ENCODE data around the gene RTN4RL1. TPM values are rescaled to one million over a fixed set of nuclear protein-coding genes. Genes with fewer than 3 reads are reported as not detected.
A peak's percentile ranks its signal among the peaks of the same experiment; 100 is the strongest.

Gene RTN4RL1
- total RNA-seq, 1 donor from 2014 or later: 0.47 TPM

- Mint-ChIP-seq H3K36me3 (ENCODE audit: low read depth) (no peaks in the 10 kb centered on the region), H3K4me1 (peaks cover 24% of the 10 kb centered on the region), H3K4me3 (peak overlapping the region; percentile 72), H3K27ac (ENCODE audit: unreplicated experiment) (no peak overlapping the region), H3K27me3 (ENCODE audit: low read depth) (peaks cover 87% of the 10 kb centered on the region), H3K9me3 (no peaks in the 10 kb centered on the region)
- no peak for DNase-seq (ENCODE audit: low read depth, low spot score)
- no peak for TF ChIP-seq CTCF (conservative IDR thresholded peaks at IDR 0.05)
These were observed 2.4 kb downstream of the RTN4RL1 start for GRCh38 chr17:2022647-2023240.

GRCh38 chr17:2020721-2021120 lies 4.4 kb downstream of the RTN4RL1 start:
- no peak for DNase-seq (ENCODE audit: low read depth, low spot score)
- Mint-ChIP-seq H3K36me3 (ENCODE audit: low read depth) (no peaks in the 10 kb centered on the region), H3K4me3 (no peak overlapping the region), H3K4me1 (peaks cover 23% of the 10 kb centered on the region), H3K27ac (ENCODE audit: unreplicated experiment) (no peak overlapping the region), H3K9me3 (no peaks in the 10 kb centered on the region), H3K27me3 (ENCODE audit: low read depth) (peaks cover 77% of the 10 kb centered on the region)
- TF ChIP-seq CTCF (conservative IDR thresholded peaks at IDR 0.05): no peak

- Mint-ChIP-seq H3K36me3 (ENCODE audit: low read depth) (no peaks in the 10 kb centered on the region), H3K9me3 (no peaks in the 10 kb centered on the region), H3K4me3 (no peak overlapping the region), H3K4me1 (peaks cover 23% of the 10 kb centered on the region), H3K27ac (ENCODE audit: unreplicated experiment) (no peak overlapping the region), H3K27me3 (ENCODE audit: low read depth) (peaks cover 73% of the 10 kb centered on the region)
- DNase-seq (ENCODE audit: low read depth, low spot score): no peak
- no peak for TF ChIP-seq CTCF (conservative IDR thresholded peaks at IDR 0.05)
These were observed 5.4 kb downstream of the RTN4RL1 start for GRCh38 chr17:2019723-2020122.

- Mint-ChIP-seq H3K36me3 (ENCODE audit: low read depth) (no peaks in the 10 kb centered on the region), H3K4me1 (peaks cover 23% of the 10 kb centered on the region), H3K27ac (ENCODE audit: unreplicated experiment) (peak overlapping the region; percentile 8), H3K9me3 (no peaks in the 10 kb centered on the region), H3K27me3 (ENCODE audit: low read depth) (peaks cover 70% of the 10 kb centered on the region), H3K4me3 (no peak overlapping the region)
- DNase-seq (ENCODE audit: low read depth, low spot score): no peak
- TF ChIP-seq CTCF (conservative IDR thresholded peaks at IDR 0.05): no peak
These were observed 6.2 kb downstream of the RTN4RL1 start for GRCh38 chr17:2018716-2019510.

GRCh38 chr17:2017274-2017941 lies 7.7 kb downstream of the RTN4RL1 start:
- Mint-ChIP-seq H3K27me3 (ENCODE audit: low read depth) (peaks cover 57% of the 10 kb centered on the region), H3K36me3 (ENCODE audit: low read depth) (no peaks in the 10 kb centered on the region), H3K27ac (ENCODE audit: unreplicated experiment) (no peak overlapping the region), H3K4me1 (peaks cover 26% of the 10 kb centered on the region), H3K9me3 (no peaks in the 10 kb centered on the region), H3K4me3 (no peak overlapping the region)
- DNase-seq (ENCODE audit: low read depth, low spot score): no peak
- TF ChIP-seq CTCF (conservative IDR thresholded peaks at IDR 0.05): no peak
